ENCODE results near the gene SELENOW.

SELENOW gene

GRCh38 chr19:47820410-47820809, 41.9 kb downstream of the SELENOW start:
- no peak for DNase-seq (ENCODE audit: low read depth in 2 of 2)

DNA sequence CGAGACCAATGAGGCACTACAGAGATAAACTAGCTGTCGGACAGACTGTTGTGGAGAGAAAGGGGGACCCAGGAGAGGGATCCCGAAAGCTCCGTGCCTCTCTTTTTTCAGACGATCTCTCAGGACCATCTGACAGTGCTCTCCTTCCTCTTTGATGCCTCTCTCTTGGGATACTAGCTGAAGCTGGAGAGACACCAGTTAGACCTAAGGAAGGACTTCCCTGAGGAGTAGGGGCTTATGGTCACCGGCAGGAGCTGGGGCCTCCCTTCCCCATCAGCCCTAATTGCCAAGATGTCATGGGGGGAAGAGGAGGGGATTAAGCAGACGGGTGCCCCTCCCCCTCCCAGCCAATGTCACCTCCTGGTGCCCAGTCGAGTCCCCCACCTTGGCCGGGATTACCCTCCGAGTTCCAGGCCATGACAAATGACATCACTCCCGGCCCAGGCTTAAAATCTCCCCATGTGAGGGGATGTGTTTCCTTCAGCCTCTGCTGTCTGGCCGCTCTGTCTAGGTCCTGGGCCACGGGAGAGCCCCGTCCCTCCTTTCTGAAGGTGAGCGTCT, 43.0 kb downstream of the SELENOW start, which contains the start of gene CRX:
TSS of gene CRX (plus strand) at position 478 of the 561 bp plus-strand sequence. CDS start 12,507 bp downstream, outside the sequence.
- DNase-seq (ENCODE audit: low read depth in 2 of 2), result no peak

DNA sequence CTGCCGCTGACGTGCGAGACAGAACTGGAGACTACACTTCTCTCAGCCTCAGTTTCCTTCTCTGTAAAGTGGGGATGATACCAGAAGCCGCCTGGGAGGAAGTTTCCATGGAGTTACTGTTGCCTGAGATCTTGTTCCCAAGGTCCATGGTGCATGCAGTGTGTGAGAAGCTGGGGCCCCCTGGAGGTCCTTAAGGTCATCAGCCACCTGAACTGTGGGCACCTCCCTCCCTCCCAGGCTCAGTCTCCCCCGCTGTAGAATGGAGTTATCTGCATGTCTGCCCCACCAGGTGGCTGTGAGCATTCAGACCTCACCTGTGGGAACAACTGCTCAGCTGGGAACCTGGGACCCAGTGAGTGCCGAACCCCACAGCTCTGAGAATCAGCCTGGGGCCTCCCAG, 45.9 kb downstream of the SELENOW start:
- no peak for DNase-seq (ENCODE audit: low read depth in 2 of 2)

GRCh38 chr19:47826800-47827199, 48.3 kb downstream of the SELENOW start:
- no peak for DNase-seq (ENCODE audit: low read depth in 2 of 2)

- DNase-seq (ENCODE audit: low read depth in 2 of 2), result no peak
Measured at GRCh38 chr19:47832723-47833122, 54.2 kb downstream of the SELENOW start.

Data from stimulated activated CD4-positive, alpha-beta T cell treated with anti-CD3 and anti-CD28 coated beads, Interleukin-1b, Interleukin-23, amount 100 ng/mL, for 4 hours (primary cell).